GM10266 (cell line): ENCODE data around the gene ATP2A2.
A peak's percentile ranks its signal among the peaks of the same experiment; 100 is the strongest.
"Not testable (repeated sequence)": the region's sequence is repeated elsewhere in the genome, so short reads cannot be mapped to it uniquely, and the experiment has no call there.

Experiments used
- DNase-seq: peaks from one replicate; pipeline ENCODE4 v3.0.0; 2012; ENCODE audit errors: extremely low spot score
- TF ChIP-seq, protein P1 (sequence below): IDR thresholded peaks from 2 replicates; pipeline ENCODE4 v1.5.1; 2012; ENCODE audit warnings: mild to moderate bottlenecking, low read depth; ENCODE audit not compliant: control insufficient read depth, insufficient read depth; ENCODE audit errors: missing control alignments

ATP2A2 gene

DNA sequence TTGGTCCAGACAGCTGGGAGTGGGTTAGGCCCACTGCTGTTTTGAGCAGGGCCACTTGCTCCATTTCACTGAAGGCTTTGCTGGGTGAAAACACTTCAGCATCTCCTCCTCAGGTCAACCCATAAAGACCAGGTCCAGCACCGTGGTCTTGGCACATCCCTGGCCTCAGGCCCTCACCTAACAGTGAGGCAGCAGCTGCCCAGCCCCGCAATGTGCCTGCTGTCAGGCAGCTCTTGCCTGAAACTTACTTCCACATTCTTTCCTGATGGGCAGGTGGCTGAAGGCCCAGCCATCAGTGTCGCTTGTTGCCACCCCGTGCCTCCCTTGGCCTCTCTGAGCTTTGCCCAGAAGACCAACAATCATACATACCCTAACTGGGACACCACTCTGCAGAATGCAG, 68.0 kb downstream of the ATP2A2 start:
- TF ChIP-seq, protein P1, sequence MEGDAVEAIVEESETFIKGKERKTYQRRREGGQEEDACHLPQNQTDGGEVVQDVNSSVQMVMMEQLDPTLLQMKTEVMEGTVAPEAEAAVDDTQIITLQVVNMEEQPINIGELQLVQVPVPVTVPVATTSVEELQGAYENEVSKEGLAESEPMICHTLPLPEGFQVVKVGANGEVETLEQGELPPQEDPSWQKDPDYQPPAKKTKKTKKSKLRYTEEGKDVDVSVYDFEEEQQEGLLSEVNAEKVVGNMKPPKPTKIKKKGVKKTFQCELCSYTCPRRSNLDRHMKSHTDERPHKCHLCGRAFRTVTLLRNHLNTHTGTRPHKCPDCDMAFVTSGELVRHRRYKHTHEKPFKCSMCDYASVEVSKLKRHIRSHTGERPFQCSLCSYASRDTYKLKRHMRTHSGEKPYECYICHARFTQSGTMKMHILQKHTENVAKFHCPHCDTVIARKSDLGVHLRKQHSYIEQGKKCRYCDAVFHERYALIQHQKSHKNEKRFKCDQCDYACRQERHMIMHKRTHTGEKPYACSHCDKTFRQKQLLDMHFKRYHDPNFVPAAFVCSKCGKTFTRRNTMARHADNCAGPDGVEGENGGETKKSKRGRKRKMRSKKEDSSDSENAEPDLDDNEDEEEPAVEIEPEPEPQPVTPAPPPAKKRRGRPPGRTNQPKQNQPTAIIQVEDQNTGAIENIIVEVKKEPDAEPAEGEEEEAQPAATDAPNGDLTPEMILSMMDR: no peak
- no peak for DNase-seq

DNA sequence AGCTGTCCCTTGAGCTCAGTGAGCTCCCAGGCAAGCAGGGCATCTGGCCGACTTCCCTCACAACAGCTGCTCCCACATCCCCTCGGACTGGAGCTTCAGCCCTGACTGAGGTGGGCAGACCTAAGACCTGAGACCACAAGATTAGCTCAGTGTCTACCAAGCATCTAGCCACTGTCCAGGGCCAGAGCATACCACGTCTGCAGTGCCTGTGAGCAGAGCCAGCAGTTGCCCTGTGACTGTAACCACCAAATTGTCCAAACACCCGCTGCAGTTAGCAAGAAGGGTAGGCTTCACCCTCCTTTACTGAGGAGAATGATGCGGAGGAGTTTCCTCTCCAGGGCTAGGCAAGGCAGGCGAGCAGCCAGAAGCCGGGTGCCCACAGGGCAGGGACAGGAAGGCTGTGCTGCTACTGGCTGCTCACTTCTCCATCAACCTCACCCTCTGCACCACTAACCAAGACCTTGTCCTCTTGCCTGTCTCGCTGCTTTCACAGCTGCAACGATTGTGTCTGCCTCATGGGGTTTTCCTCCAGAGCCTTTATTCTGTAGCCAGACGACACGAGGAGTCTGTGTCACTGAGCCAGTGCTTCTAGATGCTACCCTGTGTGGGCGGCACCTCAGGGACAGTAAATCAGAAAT, 68.6 kb downstream of the ATP2A2 start:
- TF ChIP-seq, protein P1: no peak
- DNase-seq: no peak

DNA sequence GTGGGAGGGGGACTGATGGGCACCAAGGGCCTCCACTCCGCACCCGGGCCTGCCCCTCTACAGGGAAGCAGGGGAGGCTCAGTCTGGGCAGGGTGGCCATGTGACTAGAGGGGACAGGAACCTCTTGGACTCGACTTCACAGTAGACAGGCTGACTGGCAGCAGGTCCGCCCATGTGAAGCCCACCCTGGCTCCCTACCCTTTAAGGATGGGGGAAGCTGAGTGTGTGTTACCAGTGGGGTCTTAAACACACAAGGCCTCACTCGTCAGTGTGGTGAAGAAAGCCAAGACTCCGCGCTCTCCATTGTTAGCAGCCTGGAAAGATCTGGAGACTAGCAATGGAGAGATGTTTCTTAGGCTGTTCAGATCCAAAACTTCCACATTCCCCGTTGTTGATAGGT, 70.1 kb downstream of the ATP2A2 start:
- DNase-seq: no peak
- TF ChIP-seq, protein P1: no peak

DNA sequence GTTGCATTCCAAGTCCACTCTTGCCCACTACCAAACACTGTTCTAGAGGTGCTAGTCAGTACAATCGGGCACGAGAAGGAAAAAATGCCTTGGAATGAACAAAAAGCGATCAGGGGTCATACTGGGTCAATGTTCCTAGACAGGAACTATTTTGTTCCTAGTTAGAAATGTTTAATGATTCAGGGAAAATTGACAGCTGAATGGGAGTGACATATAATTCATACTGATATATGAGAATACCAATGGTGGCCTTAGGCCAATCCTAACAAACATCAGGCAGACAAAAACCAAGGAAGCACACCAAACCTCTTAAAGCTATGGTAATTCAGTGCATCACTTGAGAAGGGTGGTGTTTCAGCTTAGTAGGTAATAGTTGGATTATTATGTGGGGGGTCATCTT, 71.4 kb downstream of the ATP2A2 start:
- no peak for DNase-seq
- TF ChIP-seq, protein P1: no peak

DNA sequence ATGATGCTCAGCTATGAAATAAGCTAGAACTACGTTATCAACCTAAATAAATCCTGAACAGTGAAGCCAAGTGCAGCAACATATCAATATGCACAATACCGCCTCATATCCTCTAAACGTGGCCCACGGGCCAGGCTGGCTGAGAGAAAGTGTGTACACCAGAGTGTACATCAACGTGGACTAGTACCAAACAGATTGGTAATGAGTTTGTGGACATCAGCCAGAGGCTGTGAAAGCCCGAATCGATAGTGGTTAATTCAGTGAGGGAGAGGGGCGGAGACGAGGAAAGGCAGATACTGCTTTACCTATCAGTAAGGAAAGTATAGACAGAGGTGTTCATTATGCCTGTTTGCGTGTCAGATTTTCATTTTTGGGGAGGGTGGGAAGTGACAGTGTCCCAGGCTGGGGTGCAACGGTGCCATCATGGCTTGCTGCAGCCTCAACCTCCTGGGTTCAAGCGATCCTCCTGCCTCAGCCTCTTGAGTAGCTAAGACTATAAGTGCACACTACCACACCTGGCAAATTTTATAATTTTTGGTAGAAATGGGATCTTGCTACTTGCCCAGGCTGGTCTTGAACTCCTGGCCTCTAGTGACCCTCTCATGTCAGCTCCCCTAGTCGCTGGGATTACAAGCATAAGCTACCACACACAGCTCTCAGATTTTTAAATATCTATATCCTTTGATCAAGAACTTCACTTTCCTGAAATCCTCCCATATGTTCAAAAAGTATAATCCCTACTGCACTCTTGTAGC, 72.3 kb downstream of the ATP2A2 start:
- DNase-seq: no peak
- TF ChIP-seq, protein P1: no peak

GRCh38 chr12:110354172-110354780, 73.2 kb downstream of the ATP2A2 start:
- no peak for DNase-seq
- TF ChIP-seq, protein P1: no peak

DNA sequence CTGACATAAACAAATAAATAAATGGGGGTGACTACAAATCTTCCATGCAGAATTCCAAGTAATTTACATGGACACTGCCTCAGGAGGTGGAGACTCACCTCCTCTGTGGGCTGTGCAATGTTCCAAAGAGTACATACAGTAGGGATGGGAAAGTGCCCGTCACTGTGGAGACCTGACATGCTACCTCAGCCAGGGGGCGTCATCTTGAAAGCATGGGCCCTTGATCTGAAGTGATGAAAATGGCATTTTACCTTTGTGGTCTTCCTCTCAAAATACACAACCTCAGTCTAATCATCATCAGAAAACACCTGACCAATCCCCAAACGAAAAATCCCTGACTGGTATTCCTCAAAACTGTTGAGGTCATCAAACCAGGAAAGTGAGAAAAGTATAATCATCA, 74.0 kb downstream of the ATP2A2 start:
- TF ChIP-seq, protein P1: peak; percentile 49
- DNase-seq: peak; percentile 58

- DNase-seq: not testable (repeated sequence)
Observed at GRCh38 chr12:110358384-110359097, 77.5 kb downstream of the ATP2A2 start.
